Activated CD4-positive, alpha-beta T cell treated with anti-CD3 and anti-CD28 coated beads for 48 hours (primary cell): ENCODE measurements around the gene TSR1.

Experiments
- DNase-seq: peaks from one replicate; pipeline ENCODE4 v3.0.0-alpha.2; 2020

Gene TSR1

GRCh38 chr17:2277429-2278170, 58.7 kb downstream of the TSR1 start:
- no peak for DNase-seq

DNA sequence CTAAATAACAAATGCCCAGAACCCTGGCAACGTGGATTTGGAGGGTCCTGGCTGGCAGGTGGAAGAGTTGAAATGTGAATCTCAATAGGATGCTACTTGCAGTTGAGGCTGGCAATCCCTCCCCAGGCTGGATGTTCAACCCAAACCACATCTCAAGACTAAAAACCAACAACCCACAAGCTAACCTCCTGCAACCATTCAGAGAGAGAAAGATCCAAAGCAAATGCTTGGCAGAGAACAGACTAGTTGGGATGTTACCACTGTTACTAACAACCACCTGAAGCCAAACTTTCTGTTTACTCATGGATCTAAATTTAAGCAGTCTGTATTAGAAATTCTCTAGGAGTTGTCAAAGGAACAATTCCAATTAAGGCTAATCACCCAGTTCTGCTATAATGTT, 60.5 kb downstream of the TSR1 start:
- no peak for DNase-seq

GRCh38 chr17:2274414-2274813, 61.8 kb downstream of the TSR1 start:
- no peak for DNase-seq
